Motor neuron (in vitro differentiated cells): Measurements from ENCODE around the gene SLC39A13. TPM values are rescaled to one million over a fixed set of nuclear protein-coding genes. Genes with fewer than 3 reads are reported as not detected.
A peak's percentile ranks its signal among the peaks of the same experiment; 100 is the strongest.

Source experiments
- ATAC-seq, 8 experiments: fragments of 200-7000 bp; cut with Tn5 transposase; replicated peaks in 6 of 8; 2 replicates each; pipeline ENCODE4 v1.8.0; 2021; ENCODE audit warnings: mild to moderate bottlenecking in 8 of 8, moderate library complexity in 8 of 8
- H3K27ac ChIP-seq, 2 donors: fragments of 250-450 bp; sonication (Bioruptor Pico); 2 replicates each; pipeline ENCODE4 v1.9.0; 2021; ENCODE audit warnings: antibody characterized with exemption in 2 of 2, mild to moderate bottlenecking in 2 of 2, moderate library complexity in 1 of 2
- H3K4me1 ChIP-seq, 2 donors: fragments of 250-450 bp; sonication (Bioruptor Pico); replicated peaks in 1 of 2; 2 replicates each; pipeline ENCODE4 v1.6.1; 2021; ENCODE audit warnings: antibody characterized with exemption in 2 of 2, mild to moderate bottlenecking in 2 of 2, moderate library complexity in 1 of 2
- H3K4me3 ChIP-seq, 5 donors: fragments of 250-450 bp; sonication (Bioruptor Pico); 2 replicates each; pipeline ENCODE4 v1.9.0; 2021; ENCODE audit warnings: antibody characterized with exemption in 5 of 5, mild to moderate bottlenecking in 5 of 5, moderate library complexity in 4 of 5
- WGBS, 10 experiments: fragments of 450-650 bp; shearing (Covaris generic); methylation state at CpG; one replicate each; pipeline ENCODE4 v1.0.0; 2022; 5-methylcytosine and 5-hydroxymethylcytosine counted together
- in situ Hi-C, 9 experiments: fragments of 400-800 bp; cut with MboI; loops; one replicate each; pipeline ENCODE4 v1.15.0; 2021; ENCODE audit warnings: low sequenced_read_pairs in 9 of 9, low pct_unique_long_range_greater_than_20kb in 2 of 9; ENCODE audit not compliant: unreplicated experiment in 9 of 9
- total RNA-seq, 8 experiments: library from RNA; unstranded; fragments of 300-600 nt; gene quantifications; 2 replicates each; pipeline versions ENCODE4 v1.2.3 to v1.2.4, GENCODE V29; 2022

SLC39A13 gene
- total RNA-seq, 8 experiments from 2014 or later: 13.8 to 31.6 (median 20.9) TPM

DNA sequence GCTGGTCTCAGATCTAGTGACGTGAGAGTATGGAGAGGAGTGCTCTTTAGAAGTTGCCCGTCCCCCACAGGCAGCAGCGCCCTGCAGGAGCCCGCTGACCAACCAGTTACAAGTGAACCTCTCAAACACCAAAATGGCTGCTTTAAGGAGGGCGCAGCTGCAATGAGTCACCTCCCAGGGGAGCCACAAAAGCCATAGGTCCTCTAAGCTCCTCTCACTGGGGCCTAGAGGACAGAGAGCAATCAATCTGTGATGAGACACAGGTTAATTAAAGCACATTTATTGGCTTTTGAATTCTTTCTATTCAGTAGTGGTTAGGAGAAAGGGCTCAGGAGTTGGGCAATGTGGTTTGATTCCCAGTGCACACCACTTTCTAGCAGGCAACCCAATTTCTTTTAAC lies 56.1 kb downstream of the SLC39A13 start:
- Histone ChIP-seq H3K4me3 (no peak overlapping the region), H3K4me1 (peaks cover 31 to 38% of the 10 kb centered on the region in 2 donors), H3K27ac (peak overlapping the region in 1 of 2 donors; percentile 40)
- in situ Hi-C loops: no loop called here
- ATAC-seq: peak in 5 of 8 experiments; percentile 74 to 97 (median 96)
- 71 to 100% (median 82%) methylated on average over 1 to 5 of the region's 5 CpGs; no CpG with 5 or more reads in 3 of the 10 experiments for WGBS, 10 experiments

Other genes with a start within 250 kb of the SLC39A13 start
- 100 to 1,000 TPM in 1 of 8 experiments, 10 to 100 TPM in 7; 51.8 to 114 (median 66.5) TPM for gene ARFGAP2, start 231.7 kb upstream of the SLC39A13 start, total RNA-seq
- gene PACSIN3, start 222.2 kb upstream of the SLC39A13 start, total RNA-seq: 10 to 100 TPM in 4 of 8 experiments, 1 to 10 TPM in 4; 1.2 to 89.4 (median 9.9) TPM
- gene DDB2, start 193.6 kb upstream of the SLC39A13 start, total RNA-seq: 100 to 1,000 TPM in 1 of 8 experiments, 10 to 100 TPM in 7; 18.3 to 139 (median 22.8) TPM
- gene ACP2, start 159.8 kb upstream of the SLC39A13 start, total RNA-seq: 10 to 100 TPM; 23.3 to 66.7 (median 33.8) TPM
- gene NR1H3, start 150.6 kb upstream of the SLC39A13 start, total RNA-seq: 10 to 100 TPM in 7 of 8 experiments, 1 to 10 TPM in 1; 9.7 to 40.7 (median 15.4) TPM
- gene MADD, start 138.5 kb upstream of the SLC39A13 start, total RNA-seq: 10 to 100 TPM; 19.5 to 55.7 (median 41.8) TPM
- gene MYBPC3, start 55.9 kb upstream of the SLC39A13 start, total RNA-seq: under 1 TPM in 3 of 8 experiments, not detected in 5; 0.04 to 0.09 (median 0.05) TPM
- under 1 TPM in 6 of 8 experiments, not detected in 2; 0.18 to 0.85 (median 0.44) TPM for gene SPI1, start 30.0 kb upstream of the SLC39A13 start, total RNA-seq
- 100 to 1,000 TPM; 106 to 245 (median 159) TPM for gene PSMC3, start 17.8 kb downstream of the SLC39A13 start, total RNA-seq
- gene RAPSN, start 40.5 kb downstream of the SLC39A13 start, total RNA-seq: 1 to 10 TPM in 3 of 8 experiments, under 1 TPM in 3, not detected in 2; 0.14 to 2.2 (median 0.75) TPM
- 100 to 1,000 TPM in 4 of 8 experiments, 10 to 100 TPM in 4; 47.2 to 125 (median 106) TPM for gene CELF1, start 144.5 kb downstream of the SLC39A13 start, total RNA-seq
- gene PTPMT1, start 157.0 kb downstream of the SLC39A13 start, total RNA-seq: 10 to 100 TPM; 31.6 to 62.8 (median 38.9) TPM
- gene KBTBD4, start 170.4 kb downstream of the SLC39A13 start, total RNA-seq: 10 to 100 TPM; 12.6 to 28.8 (median 18.1) TPM
- gene NDUFS3, start 170.5 kb downstream of the SLC39A13 start, total RNA-seq: 100 to 1,000 TPM in 7 of 8 experiments, 10 to 100 TPM in 1; 92.5 to 149 (median 114) TPM
- 1 to 10 TPM in 1 of 8 experiments, under 1 TPM in 6, not detected in 1; 0.27 to 2.5 (median 0.64) TPM for gene FAM180B, start 178.1 kb downstream of the SLC39A13 start, total RNA-seq
- 10 to 100 TPM in 1 of 8 experiments, 1 to 10 TPM in 4, under 1 TPM in 1, not detected in 2; 0.63 to 10.7 (median 5.0) TPM for gene C1QTNF4, start 185.8 kb downstream of the SLC39A13 start, total RNA-seq
- 10 to 100 TPM; 55.8 to 97.7 (median 82.2) TPM for gene MTCH2, start 234.0 kb downstream of the SLC39A13 start, total RNA-seq